IMR-90 (cell line): Measurements from ENCODE around the gene MAP1LC3A.

Source experiments
- BHLHE40 ChIP-seq: fragments of 150-350 bp; IDR thresholded peaks from 2 replicates; pipeline ENCODE4 v1.6.1; 2016; ENCODE audit warnings: mild to moderate bottlenecking, low read depth, low read length
- CEBPB ChIP-seq: IDR thresholded peaks from 2 replicates; pipeline ENCODE4 v1.6.1; 2012; ENCODE audit warnings: low read depth, low read length, improper control_type of control experiment
- CTCF ChIP-seq: conservative IDR thresholded peaks from 2 replicates; pipeline ENCODE4 v1.5.1; 2012; ENCODE audit warnings: mild to moderate bottlenecking, low read depth, low read length, improper control_type of control experiment
- ELK1 ChIP-seq: fragments of 150-350 bp; IDR thresholded peaks from 2 replicates; pipeline ENCODE4 v1.6.1; 2016; ENCODE audit warnings: low read depth, mild to moderate bottlenecking, low read length, moderate library complexity, borderline replicate concordance
- FOS ChIP-seq: fragments of 150-350 bp; IDR thresholded peaks from 2 replicates; pipeline ENCODE4 v1.6.1; 2016; ENCODE audit warnings: low read depth, low read length
- MAFK ChIP-seq: IDR thresholded peaks from 2 replicates; pipeline ENCODE4 v1.6.1; 2012; ENCODE audit warnings: low read depth, low read length, improper control_type of control experiment
- POLR2A ChIP-seq: IDR thresholded peaks from 2 replicates; pipeline ENCODE4 v1.6.1; 2012; ENCODE audit warnings: mild to moderate bottlenecking, low read depth, low read length
- RAD21 ChIP-seq: IDR thresholded peaks from 2 replicates; pipeline ENCODE4 v1.6.1; 2012; ENCODE audit warnings: low read length, improper control_type of control experiment
- RFX5 ChIP-seq: IDR thresholded peaks from 2 replicates; pipeline ENCODE4 v1.8.0; 2012; ENCODE audit warnings: low read depth, mild to moderate bottlenecking, low read length, moderate library complexity
- SMC3 ChIP-seq: fragments of 150-350 bp; IDR thresholded peaks from 2 replicates; pipeline ENCODE4 v1.6.1; 2016; ENCODE audit warnings: low read depth, mild to moderate bottlenecking, antibody characterized with exemption, low read length, moderate library complexity
- USF2 ChIP-seq: fragments of 150-350 bp; IDR thresholded peaks from 2 replicates; pipeline ENCODE4 v1.6.1; 2017; ENCODE audit warnings: mild to moderate bottlenecking, antibody characterized with exemption, low read length, low read depth

GRCh38 chr20:34549929-34550305 is 8.6 kb upstream of the MAP1LC3A start:
- TF ChIP-seq CTCF = no peak
- TF ChIP-seq BHLHE40 = no peak
- no peak for TF ChIP-seq POLR2A
- no peak for TF ChIP-seq RFX5
- TF ChIP-seq RAD21 = no peak
- no peak for TF ChIP-seq MAFK
- TF ChIP-seq FOS = no peak
- TF ChIP-seq CEBPB = no peak
- TF ChIP-seq ELK1 = no peak
- no peak for TF ChIP-seq SMC3
- no peak for TF ChIP-seq USF2
